ENCODE data around the gene SULT4A1.
"Not testable (repeated sequence)": the region's sequence is repeated elsewhere in the genome, so short reads cannot be mapped to it uniquely, and the experiment has no call there.

The SULT4A1 gene

DNA sequence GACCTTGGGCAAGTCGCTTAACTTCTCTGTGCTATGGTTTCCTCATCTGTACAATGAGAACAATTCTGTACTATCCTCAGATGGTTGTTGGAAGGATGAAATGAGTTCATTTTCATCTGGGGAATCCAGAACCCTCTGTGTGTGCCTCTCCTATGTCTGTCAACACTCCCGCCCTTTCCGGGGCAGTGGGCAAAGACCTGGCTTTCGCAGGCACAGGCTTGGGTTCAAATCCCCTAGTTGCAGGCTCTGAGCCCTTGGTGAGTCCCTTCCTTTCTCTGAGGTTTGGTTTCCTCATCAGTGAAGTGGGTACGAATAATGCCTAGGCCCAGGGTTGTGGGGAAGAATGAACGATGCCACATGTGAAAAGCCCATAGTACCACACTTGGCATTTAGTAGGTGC lies 23.5 kb upstream of the SULT4A1 start:
- DNase-seq: no peak

DNA sequence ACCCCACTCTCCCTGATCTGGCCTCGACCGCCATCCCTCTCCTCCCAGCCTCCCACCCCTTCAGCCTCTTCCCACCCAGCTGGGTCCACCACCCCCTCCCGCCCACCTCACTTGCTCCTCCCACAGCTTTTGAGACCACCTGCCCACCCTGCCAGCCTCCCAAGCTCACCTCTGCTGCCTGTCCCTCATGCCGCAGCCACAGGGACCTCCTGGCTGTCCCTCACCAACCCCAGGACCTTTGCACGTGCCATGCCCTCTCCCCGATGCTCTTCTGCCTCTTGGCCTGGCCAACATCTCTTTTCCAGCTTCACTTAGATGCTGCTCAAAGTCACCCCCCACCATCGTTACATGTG lies 23.0 kb upstream of the SULT4A1 start:
- DNase-seq: no peak

DNA sequence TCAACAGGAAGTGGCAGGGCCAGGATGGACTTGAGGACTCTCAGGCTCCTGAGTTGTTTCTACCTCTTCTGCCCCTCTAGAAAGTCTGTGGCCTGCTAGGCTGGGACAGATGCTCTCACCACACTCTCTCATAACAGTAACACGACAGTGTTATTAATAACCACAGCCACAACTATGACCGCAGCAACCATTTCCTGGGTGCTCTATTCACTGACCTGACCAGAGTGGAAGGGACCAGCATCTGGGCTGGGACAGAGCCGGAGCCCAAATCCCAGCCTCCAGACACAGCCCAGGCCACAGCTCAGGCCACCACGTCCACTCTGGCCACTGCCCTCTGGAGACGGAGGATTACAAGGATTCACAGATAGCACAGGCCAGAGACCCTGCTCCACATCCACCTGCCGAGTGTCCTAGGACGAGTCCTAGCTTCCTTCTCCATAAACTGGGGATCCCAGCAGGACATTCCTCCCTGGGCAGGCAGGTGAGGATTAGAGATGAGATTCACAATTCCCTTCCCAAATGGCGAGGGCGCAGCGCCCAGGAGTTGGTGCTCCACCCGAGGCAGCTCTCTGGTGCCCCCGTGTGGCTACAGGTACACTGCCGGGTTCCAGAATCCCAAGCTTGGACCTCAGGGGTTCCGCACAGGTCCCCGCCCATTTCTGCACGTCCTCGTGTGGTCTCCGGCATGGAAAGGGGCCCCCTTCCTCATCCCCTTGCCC lies 22.4 kb upstream of the SULT4A1 start:
- DNase-seq: no peak

DNA sequence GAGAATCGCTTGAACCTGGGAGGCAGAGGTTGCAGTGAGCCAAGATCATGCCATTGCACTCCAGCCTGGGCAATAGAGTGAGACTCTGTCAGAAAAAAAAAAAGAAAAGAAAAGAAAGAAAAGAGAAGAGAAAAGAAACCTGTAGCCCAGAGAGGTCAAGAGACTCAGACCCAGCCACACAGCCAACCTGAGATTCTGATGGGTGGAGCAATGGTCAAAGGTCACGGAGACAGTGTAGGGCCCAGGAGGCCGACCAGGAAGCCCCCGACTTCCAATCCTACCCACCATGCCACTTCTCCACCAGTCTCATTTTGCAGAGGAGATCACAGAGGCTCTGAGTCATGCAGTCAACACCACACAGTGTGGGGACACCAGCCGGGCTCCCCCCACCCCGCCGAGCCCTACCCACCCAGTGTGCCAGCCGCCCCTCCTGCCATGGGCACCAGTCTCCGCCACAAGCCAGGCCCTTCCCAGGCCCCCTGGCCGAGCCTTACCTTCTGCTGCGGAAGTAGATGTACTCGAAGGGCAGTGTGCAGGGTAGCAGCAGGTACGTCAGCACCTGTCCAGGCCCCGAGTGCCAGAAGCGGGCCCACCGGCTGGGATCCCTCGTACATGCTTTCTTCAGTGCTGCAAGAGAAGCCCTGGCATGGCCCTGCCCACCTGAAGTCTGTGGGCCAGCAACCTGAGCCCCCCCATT lies 21.6 kb upstream of the SULT4A1 start:
- no peak for DNase-seq

DNA sequence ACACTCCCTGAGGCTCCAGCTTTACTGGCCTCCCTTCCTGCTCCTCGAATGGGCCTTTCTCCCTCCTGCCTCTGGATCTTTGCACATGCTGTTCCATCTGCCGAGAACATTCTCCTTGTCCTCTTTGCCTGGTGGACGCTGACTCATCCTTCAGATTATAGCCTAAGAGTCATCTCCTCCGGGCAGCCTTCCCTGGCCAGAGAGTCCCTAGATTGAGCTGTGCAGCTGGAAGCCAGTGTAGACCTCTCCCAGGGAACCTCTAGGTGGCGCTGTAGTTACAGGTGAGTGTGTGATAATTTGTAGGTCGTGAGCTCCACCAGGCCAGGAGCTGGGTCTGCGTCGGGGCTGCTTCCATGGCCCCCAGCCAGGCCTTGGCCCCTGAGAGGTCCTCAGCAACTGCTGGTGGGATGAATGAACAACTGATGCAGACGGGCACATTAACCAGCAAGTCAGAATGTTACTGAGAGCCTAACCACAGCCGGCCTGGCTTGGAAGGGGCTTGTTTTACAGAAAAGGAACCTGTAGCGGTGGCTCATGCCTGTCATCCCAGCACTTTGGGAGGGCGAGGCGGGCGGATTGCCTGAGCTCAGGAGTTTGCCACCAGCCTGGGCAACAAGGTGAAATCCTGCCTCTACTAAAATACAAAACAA lies 20.8 kb upstream of the SULT4A1 start:
- DNase-seq: no peak

DNA sequence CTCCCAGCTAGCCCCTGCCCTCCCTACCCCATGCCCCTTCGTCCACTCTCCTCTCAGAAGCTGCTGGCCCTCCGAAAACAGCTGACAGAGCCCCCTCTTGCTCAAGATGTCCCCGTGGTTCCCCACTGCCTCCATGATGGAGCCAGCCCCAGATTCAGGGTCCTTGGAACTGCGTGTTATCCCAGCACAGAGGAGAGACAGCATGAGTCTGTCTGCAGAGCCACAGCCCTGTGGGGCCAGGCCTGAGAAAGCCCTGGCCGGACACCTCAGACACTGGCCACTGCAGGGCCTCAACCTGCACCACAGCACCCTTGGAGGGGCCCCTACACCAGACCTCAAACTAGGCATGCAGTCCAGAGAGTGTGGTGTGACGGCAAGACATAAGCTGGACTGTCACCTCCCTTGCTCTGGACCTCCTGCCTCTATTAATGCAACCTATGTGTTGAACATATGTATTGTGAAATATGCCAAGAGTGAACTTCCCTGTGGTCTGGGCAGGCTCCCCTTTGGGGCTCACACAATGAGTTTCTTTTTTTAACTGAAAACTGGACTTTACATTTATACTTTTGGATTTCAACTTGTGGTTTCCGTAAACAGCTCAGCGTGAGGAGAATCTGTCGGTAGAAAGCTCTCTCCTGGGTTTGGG lies 19.9 kb upstream of the SULT4A1 start:
- DNase-seq: no peak

DNA sequence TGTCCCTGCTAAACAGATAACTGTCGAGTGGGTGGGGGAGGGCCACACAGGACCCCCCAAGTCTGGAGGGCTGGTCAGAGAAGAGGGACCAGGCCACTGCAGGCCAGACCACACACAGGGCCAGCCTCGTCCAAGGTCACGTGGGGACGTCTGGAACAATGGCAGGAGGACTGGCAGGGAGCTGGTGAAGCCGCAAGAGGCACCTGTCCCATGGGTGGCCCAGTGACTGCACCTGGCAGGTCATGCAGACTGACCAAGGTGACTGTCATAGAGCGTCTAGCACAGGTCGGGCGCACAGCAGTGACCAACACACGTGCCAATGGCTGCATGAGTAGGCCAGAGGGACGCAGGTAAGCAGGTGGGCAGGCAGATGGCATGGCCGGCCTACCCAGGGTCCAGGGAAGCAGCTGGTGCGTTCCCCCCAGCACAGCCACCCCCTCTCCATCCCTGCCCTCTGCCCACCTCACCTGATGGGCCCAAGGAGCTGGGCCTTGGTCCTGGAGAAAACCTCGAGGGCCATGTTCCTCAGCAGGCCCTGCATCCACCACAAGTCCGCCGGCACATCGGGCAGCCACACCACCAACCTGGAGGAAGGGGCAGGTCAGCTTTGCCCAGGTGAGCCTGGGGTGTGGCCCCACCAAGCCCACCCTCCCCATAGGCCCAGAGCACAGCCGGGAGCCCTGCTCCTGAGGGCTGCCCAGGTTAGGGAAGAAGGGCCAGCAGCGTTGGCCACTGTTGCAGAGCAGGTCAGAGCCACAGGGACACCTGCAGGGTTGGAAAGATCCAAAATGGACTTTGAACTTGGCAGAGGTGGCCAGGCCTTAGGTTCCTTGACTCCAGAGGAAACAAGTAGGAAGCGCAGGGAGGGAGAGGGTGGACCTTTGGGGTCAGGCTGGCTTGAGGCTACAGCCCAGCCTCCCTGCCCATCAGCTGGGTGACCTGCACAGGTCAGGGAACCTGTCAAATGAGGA lies 19.1 kb upstream of the SULT4A1 start:
- DNase-seq: no peak

DNA sequence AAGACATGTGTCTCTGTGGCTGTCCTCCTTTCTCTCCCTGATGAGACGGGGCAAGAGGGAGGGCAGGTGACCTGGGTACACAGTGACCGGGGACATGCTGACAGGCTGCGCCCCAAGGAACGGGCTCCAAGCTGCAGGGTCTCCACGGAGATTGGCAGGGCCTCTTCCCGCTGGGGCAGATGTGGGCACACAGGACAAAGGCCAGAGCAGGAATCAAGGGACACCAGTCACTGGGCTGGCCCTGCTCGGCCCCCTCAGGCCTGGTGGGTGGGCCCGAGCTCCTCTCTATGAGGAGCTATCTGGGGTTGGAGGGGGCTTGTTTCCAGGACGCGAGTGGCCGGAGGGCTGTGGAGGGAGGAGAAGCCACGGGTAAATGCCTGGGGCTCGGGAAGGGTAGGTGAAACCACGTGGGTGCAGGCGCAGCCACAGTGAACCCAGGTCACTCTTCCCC lies 18.3 kb upstream of the SULT4A1 start:
- no peak for DNase-seq

DNA sequence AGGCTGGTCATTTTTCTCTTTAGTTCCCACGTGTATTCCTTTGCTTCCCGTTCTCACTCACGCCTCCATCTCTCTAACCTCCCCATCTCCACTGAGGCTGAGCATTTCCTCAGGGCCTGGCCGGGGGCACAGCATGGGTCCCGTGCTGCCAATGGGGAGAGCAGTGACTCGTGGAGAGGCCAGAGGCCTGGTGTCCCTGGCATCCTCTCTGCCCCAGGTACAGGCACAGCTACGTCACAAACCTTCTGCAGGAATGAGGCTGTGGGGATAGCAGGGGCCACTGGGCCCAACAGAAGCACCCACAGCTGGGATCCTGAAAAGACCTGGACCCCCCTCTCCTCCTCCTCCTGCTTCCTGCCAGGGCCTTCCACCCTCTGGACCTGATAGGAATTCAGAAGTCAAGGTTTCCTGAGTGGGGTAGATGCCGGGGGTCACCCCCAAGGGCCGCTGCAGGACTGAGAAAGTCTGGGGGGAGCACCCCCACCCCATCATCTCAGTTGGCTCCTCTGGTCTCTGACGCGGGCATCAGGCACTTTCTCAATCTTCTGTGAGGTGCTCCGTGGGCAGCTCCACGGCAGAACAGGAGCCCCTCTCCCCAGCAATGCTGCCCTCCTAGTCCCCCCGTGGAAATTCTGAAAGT lies 17.7 kb upstream of the SULT4A1 start:
- DNase-seq: no peak

DNA sequence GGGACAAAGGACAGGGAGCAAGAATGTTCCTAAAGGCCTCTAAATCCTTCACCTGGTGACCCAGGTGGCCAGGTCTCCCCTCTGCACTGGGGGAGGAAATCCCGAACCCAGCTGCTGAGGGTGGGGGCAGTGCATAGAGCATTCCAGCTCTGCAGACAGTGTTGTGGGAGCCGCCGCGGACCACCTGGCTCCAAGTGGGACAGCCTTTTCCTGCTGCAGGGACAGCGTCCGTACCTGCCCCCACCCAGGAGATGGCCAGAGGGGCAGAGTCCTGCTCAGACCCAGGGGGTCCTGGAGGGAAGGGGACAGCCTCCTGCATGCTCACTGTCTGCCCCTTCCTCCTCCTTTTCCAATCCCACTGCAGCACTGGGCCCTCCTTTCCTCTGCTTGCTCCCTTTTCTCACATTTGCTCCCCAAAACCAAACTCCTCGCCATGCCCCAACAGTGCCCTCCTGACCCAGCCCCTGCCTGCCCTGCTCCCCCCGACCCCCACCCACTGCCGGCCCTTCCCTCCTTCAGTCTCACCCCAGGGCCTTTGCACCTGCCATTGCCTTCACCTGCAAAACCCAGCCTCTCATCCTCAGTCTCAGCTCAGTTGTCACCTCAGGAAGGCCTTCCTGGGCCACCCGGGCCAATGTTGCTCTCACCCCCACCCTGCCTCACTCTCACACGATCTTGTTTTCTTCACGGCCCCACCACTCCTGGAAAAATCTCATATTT lies 16.7 kb upstream of the SULT4A1 start:
- no peak for DNase-seq

DNA sequence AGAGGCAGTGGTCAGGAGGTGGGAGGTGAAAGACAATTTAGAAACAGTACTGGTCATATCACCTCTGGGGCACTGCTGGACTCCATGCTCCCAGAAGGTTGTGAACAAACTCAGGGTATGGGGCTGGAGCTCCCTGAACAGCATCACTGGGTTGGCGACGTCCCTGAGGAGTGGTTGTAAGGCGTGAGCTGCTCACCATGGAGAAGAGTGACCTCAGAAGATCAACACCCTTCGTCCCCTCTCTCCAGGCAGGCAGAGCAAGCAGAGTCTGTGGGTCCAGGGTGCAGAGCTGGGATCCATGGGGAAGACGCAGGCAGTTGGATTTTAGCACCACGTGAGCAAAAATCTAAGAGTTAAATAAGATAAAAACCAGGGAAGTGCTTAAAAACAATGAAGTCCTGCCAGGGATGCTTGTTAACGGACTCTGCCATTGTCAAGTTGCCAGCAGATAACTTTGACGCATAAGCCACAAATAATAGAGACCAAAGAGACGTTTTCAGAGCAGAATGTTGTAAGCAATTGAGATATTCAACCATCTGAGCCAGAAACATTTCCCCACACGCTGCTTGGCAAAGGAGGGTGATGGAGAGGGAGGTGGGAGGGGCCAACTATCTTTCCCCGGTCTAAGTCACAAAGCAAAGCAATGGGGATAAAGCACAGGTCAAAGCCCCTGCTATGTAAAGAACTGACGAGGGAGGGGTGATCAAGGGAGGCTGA lies 15.9 kb upstream of the SULT4A1 start:
- DNase-seq: no peak

DNA sequence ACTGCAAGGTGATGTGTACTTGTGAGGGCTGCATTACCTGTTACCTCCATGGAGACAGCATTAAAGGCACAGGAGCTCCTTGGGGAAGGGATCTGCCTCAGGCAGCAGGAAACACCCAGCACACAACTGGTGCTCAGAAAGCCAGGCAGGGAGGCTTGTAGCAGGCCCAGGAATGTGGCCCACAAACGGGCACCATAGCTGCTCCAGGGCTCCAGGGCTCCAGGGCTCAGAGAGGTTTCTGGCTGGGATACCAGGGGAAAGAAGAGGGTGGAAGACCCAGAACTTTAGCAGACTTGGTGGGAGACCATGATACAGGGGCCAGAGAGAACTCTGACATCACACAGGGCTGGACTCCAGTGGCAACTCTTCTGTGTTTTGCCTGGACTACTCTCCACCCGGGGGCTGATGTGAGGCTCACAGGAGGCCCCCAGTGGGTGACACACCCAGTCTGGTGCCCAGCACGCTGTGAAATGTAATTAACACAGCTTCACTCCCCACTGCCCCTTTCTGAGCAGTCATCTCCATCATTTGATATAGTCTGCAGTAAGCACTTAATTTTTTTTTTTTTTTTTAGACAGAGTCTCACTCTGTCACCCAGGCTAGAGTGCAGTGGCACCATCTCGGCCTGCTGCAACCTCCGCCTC lies 14.7 kb upstream of the SULT4A1 start:
- no peak for DNase-seq

DNA sequence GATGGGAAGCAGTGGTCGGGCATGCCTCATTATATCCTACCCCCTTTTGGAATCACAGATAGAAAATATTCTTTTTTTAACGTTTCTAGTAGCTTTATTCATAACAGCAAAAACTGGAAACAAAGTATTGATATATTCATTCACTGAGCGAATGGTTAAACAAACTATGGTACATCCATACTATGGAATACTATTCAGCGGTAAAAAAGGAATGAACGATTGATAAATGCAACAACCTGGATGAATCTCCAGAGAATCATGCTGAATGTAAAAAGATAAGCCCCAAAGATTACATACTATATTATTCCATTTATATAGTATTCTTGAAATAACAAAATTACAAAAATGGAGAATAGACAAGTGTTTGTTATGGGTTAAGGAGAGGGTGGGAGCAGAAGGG lies 7.5 kb upstream of the SULT4A1 start:
- no peak for DNase-seq

DNA sequence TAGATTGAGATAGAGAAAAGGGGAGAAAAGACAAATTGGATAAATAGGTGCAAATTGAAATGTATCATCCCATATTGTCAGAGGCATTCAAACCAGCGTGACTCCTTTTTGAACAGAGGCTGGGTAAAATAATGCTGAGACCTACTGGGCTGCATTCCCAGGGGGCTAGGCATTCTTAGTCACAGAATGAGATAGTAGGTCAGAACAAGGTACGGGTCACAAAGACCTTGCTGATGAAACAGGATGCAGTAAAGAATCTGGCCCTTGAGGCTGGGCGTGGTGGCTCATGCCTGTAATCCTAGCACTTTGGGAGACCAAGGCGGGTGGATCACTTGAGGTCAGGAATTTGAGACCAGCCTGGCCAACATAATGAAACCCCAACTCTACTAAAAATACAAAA lies 6.7 kb upstream of the SULT4A1 start:
- not testable (repeated sequence) for DNase-seq

DNA sequence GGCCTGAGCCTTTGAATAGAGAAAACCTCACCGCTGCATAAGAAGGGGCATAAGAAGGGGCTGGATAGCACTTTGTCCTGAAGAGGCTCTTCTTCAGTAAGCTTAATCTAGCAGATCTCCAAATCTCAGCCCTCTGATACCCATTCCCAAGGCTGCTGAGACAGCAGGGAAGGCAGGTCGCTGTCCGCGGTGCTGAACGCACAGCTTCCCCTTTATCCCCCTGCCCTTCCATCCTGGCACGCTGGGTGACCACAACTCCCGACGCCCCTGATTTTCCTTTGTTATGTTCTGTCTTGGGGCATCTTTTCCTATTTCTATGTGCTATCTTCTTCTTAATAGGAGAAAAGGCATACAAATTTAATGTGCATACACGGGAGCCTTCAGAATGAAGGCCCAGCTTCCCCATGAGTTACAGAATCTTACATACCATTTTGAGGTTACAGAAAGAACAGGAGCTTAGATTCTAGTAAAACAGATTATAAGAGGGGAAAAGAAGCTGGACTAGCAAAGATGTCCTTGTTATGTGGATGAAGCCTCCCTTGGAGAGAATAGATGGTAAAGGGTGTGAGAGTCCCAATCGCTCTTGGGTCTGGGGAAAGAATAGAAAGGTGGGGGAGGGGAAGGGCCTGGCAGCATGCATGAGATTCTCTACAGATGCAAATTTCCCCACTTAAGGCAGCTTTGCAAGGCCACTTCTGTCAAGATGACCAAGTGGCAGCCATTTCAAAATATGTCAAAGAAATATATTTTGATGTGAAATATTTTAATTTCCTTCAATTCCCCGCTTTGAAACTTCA lies 5.7 kb upstream of the SULT4A1 start:
- DNase-seq: no peak

DNA sequence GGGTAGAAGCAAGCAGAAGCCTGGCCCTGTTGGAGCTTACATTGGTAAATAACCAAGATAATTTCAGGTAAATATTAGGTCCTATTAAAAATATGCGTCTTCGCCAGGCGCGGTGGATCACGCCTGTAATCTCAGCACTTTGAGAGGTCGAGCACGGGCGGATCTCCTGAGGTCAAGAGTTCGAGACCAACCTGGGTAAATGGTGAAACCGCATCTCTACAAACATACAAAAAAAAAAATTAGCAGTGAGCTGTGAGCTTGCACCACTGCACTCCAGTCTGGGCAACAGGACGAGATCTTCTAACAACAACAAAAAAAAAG lies 529 bp upstream of the SULT4A1 start:
- DNase-seq: no peak

DNA sequence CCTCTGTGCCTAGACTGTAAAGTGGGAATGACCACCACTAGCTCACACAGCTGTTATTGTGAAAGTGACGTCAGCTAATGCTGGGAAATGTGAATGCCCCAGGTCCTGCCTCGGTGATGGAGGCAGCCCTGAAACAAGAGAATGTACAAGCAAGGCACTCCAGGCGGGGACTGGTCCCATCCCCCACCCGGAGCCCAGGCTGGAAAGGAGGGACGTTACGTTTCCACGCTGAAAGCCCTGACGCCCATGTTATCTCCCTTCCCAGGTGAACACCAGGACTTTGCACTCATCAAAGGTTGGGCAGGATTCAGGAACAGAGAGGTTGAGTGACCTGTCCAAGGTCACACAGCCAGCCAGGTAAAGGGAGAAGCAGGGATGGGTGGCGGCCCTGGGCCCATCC lies 784 bp downstream of the SULT4A1 start:
- no peak for DNase-seq

DNA sequence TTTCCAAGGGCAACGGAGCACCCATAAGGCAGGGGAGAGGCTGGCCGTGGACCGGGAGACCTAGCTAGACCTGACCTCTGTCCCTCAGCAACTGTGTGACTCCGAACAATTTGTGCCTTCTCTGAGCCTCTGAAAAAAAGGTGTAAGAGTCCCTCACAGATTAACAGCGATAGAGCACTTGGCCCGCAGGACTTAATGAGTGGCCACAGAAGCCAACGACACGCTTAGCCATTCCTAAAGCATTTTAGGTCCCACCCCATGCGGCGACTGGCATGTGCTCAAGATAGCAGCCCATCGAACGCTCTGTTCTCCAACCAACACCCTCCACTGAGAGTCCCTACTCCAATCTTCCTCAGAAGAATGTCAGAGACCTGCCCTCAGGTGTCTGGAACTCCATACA lies 1.5 kb downstream of the SULT4A1 start:
- no peak for DNase-seq

DNA sequence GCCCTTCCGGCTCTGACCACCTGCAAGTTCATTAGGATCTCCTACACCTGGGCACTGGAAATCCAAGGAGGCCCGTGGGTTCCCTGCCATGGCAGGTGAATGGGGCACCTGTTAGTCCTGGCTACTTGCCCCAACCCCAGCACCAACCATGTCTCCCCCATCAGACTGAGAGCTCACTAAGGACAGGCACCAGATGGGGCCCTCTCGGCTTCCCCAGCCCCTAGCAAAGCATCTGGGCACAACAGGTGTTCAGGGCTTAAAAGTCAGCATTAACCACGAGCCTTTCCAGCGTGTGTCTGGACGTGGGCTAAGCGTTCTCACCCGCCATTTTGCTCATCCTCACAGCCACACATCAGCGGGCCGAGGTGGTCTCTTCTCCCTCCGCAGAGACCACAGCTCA lies 2.2 kb downstream of the SULT4A1 start:
- DNase-seq: no peak

DNA sequence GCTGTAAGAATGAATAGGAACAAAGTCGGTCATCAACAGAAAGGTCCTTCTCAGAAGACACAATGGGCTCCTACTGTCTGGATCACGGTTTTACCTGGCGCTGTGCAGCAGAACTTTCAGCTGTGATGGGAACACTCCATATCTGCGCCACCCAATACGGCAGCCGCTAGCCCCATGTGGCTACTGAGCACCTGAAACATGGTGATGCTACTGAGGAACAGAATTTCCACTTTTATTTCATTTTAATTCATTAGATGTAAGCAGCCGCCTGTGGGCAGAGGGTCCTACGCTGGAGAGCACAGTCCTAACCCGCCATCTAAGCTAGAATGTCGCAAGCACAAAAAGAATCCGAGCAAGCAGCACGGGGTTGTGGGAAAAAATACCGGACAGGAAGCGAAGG lies 2.7 kb downstream of the SULT4A1 start:
- DNase-seq: no peak
